ENCODE measurements around the gene ACP7.

GRCh38 chr19:39152066-39152465 is 67.9 kb downstream of the ACP7 start:
- TF ChIP-seq CTCF (IDR thresholded peaks at IDR 0.05) (no peak), POLR2AphosphoS5 (IDR thresholded peaks at IDR 0.05) (no peak)

All from prostate gland (tissue), 2 donors.